Measurements from ENCODE around the gene ZHX3. TPM values are rescaled to one million over a fixed set of nuclear protein-coding genes. Genes with fewer than 3 reads are reported as not detected.
A peak's percentile ranks its signal among the peaks of the same experiment; 100 is the strongest.

ZHX3 gene
- total and polyA plus RNA-seq, 2 of the 13 experiments (the other 11 are each of a cell fraction or from before 2014, with no cell fraction given): 8.4 to 11.7 TPM

GRCh38 chr20:41178904-41179432 is 138.6 kb downstream of the ZHX3 start (continued):
- TF ChIP-seq RBM39 (IDR thresholded peaks at IDR 0.05; ENCODE audit: low read depth, low read length, poor library complexity, severe bottlenecking): no peak

- in situ Hi-C loops (cut with HindIII; ENCODE audit: extremely low pct_ligation_motif_present, low pct_unique_long_range_greater_than_20kb): no loop called here
- CTCF ChIA-PET (ENCODE audit: low intra/inter-chr PET ratio, low total read pairs): no interaction called here
- BruUV-seq (replicated peaks): no TSS peak
- Histone ChIP-seq H3K9ac (ENCODE audit: insufficient read depth, low read depth, low read length) (no peak overlapping the region), H3K4me1 (ENCODE audit: insufficient read depth, low read length) (peaks cover 12% of the 10 kb centered on the region), H3K27me3 (ENCODE audit: control insufficient read depth in 1 of 2, insufficient read depth in 2 of 2, low read length in 2 of 2) (no peaks in the 10 kb centered on the region), H3K79me2 (ENCODE audit: insufficient read depth, low read length) (no peaks in the 10 kb centered on the region), H2AFZ (ENCODE audit: low read length) (no peak overlapping the region), H3K9me3 (ENCODE audit: low read length) (no peaks in the 10 kb centered on the region), H3K4me2 (ENCODE audit: low read depth, low read length) (no peak overlapping the region), H3K4me3 (replicated peaks in 1 of 3; ENCODE audit: insufficient read depth in 1 of 3, low read depth in 2 of 3, low read length in 3 of 3) (no peak overlapping the region), H4K20me1 (ENCODE audit: insufficient read depth, low read length) (peaks cover 1% of the 10 kb centered on the region; the same call in 1 of the 2 replicates), H3K27ac (ENCODE audit: extremely low read length, insufficient read depth, low read length) (no peak overlapping the region), H3K36me3 (replicated peaks in 1 of 2; ENCODE audit: control insufficient read depth in 1 of 2, insufficient read depth in 2 of 2, low read length in 2 of 2) (peaks cover 15 to 32% of the 10 kb centered on the region in 2 experiments)
- FAIRE-seq (no peak), DNase-seq (ENCODE audit: low spot score) (no peak), ATAC-seq (no peak)
- POLR2A ChIA-PET: no interaction called here
- 91% methylated on average over 6 of the region's 6 CpGs for WGBS (ENCODE audit: low lambda C conversion rate)
- TF ChIP-seq ZNF570 (CRISPR knock-in tag; IDR thresholded peaks at IDR 0.05; ENCODE audit: borderline replicate concordance): no peak
- peak; percentile 53 for TF ChIP-seq RBM22 (optimal IDR thresholded peaks at IDR 0.05; ENCODE audit: low read length)
- no peak for TF ChIP-seq GTF3A (CRISPR knock-in tag; conservative IDR thresholded peaks at IDR 0.05)
- TF ChIP-seq SSRP1 (CRISPR knock-in tag; IDR thresholded peaks at IDR 0.05): 0 out of 2 replicates have a peak, but pooled peaks have one; percentile 19
- intact Hi-C loops (cut with micrococcal nuclease; ENCODE audit: unreplicated experiment): no loop called here
Observed at GRCh38 chr20:41178495-41178894, 139.0 kb downstream of the ZHX3 start.

GRCh38 chr20:41177636-41178035 is 139.9 kb downstream of the ZHX3 start:
- Histone ChIP-seq H3K27ac (ENCODE audit: extremely low read length, insufficient read depth, low read length) (no peak overlapping the region), H3K9me3 (ENCODE audit: low read length) (no peaks in the 10 kb centered on the region), H3K79me2 (ENCODE audit: insufficient read depth, low read length) (no peaks in the 10 kb centered on the region), H3K4me2 (ENCODE audit: low read depth, low read length) (no peak overlapping the region), H2AFZ (ENCODE audit: low read length) (no peak overlapping the region), H3K9ac (ENCODE audit: insufficient read depth, low read depth, low read length) (no peak overlapping the region), H4K20me1 (ENCODE audit: insufficient read depth, low read length) (peaks cover 9% of the 10 kb centered on the region; the same call in 1 of the 2 replicates), H3K27me3 (ENCODE audit: control insufficient read depth in 1 of 2, insufficient read depth in 2 of 2, low read length in 2 of 2) (no peaks in the 10 kb centered on the region), H3K36me3 (replicated peaks in 1 of 2; ENCODE audit: control insufficient read depth in 1 of 2, insufficient read depth in 2 of 2, low read length in 2 of 2) (peaks cover 19 to 39% of the 10 kb centered on the region in 2 experiments), H3K4me1 (ENCODE audit: insufficient read depth, low read length) (peaks cover 12% of the 10 kb centered on the region), H3K4me3 (replicated peaks in 1 of 3; ENCODE audit: insufficient read depth in 1 of 3, low read depth in 2 of 3, low read length in 3 of 3) (no peak overlapping the region)
- no peak for DNase-seq (ENCODE audit: low spot score)
- CTCF ChIA-PET (ENCODE audit: low intra/inter-chr PET ratio, low total read pairs): no interaction called here
- POLR2A ChIA-PET: no interaction called here
- BruUV-seq (replicated peaks): no TSS peak
- in situ Hi-C loops (cut with HindIII; ENCODE audit: extremely low pct_ligation_motif_present, low pct_unique_long_range_greater_than_20kb): no loop called here
- FAIRE-seq: no peak
- TF ChIP-seq ZNF75D (CRISPR knock-in tag; IDR thresholded peaks at IDR 0.05; ENCODE audit: borderline replicate concordance): no peak
- no peak for TF ChIP-seq ZNF724P (CRISPR knock-in tag; IDR thresholded peaks at IDR 0.05; ENCODE audit: borderline replicate concordance)
- 0 out of 2 replicates have a peak, but pooled peaks have one; percentile 9 for TF ChIP-seq POLR2AphosphoS5 (IDR thresholded peaks at IDR 0.05; ENCODE audit: low read depth, low read length)
- WGBS (ENCODE audit: low lambda C conversion rate): 100% methylated on average over 2 of the region's 2 CpGs
- intact Hi-C loops (cut with micrococcal nuclease; ENCODE audit: unreplicated experiment): no loop called here
- no peak for ATAC-seq
